ENCODE data around the gene USH2A. TPM values are rescaled to one million over a fixed set of nuclear protein-coding genes. Genes with fewer than 3 reads are reported as not detected.
"Not testable (repeated sequence)": the region's sequence is repeated elsewhere in the genome, so short reads cannot be mapped to it uniquely, and the experiment has no call there.

USH2A gene
- total RNA-seq, 1 donor from 2014 or later, result under 0.01 TPM

DNA sequence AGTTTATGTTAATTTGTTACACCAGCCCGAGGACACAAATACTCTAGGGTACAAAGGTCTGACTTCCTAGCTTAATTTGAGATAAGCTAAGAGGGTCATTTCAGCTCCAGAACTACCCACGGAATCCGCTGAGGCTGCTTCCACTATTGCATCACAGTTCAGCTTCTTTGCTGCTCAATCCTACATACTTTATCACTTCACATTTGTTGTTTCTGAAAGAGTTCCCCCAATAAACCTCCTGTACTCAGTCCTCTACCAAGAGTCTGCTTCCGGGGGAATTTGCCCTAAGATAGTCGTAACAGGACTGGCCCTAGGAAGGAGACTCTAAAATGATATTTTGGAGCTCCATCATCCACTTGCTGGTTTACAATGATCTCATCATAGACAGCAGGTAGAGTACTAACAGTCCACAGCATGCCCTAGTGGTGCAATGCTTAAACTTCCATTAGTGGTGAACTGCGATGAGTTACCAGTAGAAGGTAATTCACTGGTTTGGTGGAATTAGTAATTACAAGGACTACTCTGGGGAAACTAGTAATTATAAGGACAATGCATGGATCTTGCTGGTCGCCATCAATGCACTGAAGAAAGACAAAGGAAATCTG, 229.3 kb downstream of the USH2A start:
- no peak for DNase-seq

DNA sequence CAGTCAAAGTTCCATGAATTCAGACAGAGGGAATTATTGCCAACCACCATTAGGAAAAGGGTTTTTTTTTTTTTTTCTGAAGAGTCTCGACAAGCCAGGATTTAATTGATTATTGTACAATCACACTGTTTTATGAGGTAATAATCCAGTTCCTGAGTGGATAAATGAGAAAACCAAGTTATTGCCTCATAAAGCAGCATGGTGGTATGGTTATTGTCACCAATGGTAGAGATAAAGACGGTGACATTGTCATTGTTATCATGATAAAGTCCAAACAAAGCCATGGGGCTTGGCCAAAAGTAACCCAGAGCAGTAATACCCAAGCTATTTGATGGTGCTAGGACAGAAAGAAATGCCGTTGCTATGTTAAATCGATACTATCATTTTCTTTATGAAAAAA, 232.8 kb downstream of the USH2A start:
- no peak for DNase-seq

DNA sequence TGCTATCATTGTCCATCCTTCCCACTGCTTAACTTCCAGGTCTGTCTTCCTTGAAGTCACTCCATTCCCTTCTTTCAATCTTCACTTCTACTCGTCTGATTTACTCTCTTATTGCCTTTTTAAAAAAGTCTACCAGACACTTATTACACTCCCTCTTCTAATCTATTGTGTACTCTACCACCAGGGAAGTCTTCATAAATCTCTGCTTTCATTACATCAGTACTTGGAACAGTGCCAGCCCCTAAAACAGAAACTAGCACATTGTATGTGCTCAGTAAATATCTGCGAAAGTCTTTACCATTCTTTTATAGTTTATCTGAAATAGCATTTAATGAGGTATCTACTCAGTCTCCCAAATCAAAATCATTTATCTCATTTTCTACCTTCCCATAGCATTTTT, 236.4 kb downstream of the USH2A start:
- DNase-seq, result no peak

DNA sequence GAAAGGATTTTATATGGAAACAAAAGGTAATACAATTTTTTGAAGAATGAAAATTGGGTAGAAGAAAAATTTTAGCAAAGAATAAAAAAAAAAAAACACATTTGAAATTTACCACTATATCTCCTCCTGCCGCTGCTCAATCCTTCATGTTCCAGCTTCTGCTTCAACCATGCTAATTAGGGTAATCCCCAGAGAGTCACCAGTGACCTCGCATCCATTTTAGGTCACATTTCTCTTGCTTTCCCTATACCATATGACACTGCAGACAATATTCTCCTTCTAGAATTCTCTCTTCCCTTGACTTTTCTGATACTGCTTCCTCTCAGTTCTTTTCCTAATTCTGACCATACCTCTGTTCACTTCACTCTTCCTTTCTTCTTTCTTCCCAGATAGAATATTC, 237.1 kb downstream of the USH2A start:
- no peak for DNase-seq

DNA sequence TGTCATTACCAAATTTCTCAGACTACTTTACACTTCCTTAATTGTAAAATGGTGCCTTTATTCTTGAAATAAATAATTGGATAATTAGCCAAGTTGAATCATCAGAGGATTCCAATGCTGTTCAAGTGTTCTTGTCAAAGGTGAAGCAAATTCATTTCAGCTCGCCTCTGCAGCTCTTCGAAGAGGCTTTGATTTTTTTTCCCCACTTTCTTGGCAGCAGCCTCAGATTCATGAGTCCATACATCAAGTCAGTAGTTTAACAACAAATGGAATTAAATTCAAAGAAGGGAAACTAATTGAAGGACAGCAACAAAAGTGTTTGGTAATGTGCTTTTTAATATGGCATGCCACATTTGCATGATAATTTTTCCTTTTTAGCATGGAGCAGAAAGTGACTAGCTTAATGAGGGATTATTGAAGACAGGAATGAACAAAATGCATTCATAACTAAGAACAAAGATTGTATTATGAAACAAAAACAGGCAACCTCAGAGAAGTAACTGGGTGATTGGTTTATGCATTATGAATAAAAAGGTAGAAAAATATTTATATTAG, 239.0 kb downstream of the USH2A start:
- no peak for DNase-seq

DNA sequence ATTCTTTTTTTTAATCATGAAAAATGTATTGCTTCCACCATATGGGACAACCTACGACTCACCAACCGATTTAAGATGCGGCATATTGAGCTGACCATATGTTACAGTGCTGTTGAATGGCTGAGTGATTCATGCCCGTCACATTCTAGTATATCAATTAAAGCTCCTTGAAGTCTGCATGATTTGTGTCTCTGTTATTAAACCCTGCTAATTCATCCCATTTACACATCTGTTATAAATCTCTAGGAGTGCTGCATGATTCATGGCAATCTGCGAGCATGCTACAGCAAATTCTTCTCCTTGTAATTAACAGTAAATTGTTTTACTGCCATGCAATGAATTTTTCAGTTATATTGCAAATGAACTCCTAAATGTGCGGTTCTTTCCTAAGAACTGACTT, 239.8 kb downstream of the USH2A start:
- peak; percentile 79 for DNase-seq

DNA sequence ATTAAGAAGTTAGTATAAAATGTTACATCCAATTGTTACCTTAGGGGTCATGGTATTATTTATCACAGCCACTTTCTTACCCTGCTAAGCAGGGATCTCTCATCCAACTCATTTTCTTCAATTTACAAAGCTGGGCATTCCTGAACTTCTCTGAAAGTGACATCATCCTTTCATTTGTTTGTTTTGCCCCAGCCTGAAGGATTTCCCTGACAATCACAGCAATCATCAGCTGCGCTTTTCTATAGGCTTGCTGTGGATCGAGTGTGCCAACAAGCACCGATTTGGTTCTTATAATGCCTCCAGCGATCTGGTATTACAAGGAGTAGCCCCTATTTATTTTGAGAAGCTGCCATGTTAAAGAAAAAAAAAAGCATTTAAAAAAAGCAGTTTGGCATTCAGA, 240.2 kb downstream of the USH2A start:
- DNase-seq, result no peak

DNA sequence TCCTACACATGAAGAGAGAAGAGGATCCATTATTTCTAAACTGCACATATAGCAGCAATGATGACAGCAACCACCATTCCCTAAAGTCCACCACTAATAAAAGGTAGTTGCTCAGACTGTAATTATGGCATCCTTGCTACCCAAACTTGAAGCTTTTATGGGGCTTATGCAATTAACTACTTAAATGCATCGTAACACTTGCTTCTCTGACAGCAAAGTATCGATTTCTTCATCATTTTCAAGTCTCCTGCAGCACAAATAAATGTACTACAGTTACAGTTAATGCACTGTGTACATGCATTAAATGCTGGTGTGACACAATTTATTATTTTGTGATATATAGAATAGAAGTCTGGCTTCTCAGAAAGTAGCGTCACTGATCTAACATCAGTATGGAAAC, 241.7 kb downstream of the USH2A start:
- DNase-seq, result no peak

DNA sequence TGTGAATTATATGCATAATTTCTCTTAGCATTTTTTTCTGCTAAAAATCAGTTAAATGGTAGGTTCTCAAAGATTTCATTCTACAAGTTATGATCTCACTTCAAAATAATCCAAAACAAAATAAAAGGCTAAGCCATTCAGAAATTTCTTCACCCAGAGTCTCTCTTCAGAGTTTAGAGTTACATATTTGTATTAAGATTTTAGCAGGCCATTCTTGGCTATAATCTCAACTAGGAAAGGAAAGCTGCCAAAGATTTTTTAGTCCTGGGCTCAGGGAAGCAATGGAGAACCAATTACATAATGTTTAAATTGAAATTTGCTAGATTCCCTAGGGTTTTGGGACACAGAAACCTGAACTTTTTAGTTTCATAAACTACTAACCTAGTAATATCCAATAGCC, 245.0 kb downstream of the USH2A start:
- DNase-seq, result no peak

DNA sequence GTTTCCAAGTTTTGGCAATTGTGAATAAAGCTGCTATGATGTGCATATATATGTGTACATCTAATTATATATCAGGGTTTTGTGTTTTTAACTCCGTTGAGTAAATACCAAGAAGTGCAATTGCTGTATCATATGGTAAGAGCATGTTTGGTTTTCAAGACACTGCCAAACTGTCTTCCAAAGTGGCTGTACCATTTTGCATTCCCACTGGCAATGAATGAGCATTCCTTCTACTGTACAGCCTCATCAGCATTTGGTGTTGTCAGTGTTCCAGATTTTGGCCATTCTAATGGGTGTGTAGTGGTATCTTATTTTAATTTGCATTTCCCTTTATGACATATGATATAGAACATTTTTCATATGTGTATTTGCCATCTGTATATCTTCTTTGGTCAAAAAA, 246.3 kb downstream of the USH2A start:
- DNase-seq, result no peak

DNA sequence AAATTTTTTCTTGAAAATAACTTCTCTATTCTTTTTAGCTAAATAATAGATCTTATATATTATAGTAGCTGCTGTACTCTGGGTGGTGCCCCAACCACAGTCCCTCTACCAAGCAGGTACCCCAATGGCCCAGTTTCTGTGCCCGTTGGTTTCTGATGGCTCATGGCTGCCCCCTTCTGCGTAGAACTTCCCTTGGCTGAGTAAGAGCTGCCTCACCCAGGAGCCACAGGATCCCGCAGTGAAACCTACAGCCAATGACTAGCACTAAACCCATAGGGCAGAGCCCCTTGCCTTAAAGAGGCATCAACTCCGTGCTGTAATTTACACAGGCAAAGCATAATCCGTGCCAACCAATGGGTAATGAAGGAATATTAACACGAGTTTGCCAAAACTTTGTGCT, 247.5 kb downstream of the USH2A start:
- DNase-seq, result no peak

DNA sequence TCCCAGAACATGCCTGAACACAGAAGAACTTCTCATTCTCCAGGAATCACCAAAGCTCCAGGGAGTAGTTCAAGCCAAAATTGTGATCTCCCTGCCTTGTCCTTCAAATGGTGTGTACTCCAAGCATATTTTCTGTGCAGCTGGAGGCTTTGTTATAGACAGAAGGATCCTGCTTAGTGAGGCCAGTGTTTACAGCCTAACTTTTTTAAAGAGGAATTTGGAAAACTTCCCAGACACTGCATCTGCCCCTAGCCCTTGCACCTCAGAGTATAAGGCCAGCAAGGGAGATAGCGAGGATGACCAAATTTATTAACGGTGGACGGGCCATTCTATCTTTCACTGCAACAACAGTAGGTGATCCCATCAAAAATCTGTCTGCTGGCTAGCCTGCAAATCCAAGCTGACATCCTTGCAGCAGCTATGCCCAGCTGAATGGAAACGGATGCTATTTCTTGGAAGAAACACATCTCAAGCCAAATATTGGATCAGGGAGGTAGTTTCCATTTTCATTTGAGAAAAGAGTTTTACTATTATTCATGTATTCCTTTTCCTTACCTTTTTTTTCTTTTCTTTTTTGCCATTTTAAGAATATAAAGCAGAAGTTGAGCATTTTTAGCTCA, 249.8 kb downstream of the USH2A start:
- no peak for DNase-seq

DNA sequence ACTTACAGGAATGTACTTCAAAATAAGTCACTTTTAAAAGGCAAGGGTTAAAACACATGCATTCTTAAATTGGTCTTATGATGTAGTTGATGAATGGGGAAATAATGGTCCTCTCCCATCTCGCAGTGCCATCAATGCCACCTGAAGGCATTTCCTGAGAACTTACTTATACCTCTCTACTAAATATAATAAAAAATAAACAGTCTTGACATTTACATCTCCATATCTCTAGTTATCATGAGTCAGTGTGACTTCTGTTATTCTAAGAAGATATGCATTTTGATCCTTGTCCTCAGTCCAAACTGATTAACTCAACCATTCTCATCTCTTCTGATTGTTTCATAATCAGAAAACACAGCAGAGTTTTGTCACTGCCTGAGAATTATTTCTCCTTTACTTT, 253.9 kb downstream of the USH2A start:
- no peak for DNase-seq

DNA sequence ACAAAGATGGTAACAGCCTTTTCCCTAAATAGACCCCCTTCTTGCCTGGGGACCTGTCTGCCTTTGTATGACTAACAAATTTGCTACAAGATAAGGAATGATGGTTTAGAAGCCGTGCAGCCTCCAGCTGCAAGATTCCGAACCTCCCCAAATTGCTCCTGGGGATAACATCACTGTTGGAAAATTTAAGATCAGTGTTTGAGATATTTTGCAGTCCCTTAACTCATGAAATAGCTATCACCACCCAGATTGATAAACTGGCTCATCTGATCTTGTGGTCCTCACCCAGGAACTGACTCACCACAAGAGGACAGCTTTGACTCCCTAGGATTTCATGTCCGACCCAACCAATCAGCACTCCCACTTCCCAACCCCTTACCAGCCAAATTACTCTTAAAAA, 254.7 kb downstream of the USH2A start:
- DNase-seq, result peak; percentile 6

DNA sequence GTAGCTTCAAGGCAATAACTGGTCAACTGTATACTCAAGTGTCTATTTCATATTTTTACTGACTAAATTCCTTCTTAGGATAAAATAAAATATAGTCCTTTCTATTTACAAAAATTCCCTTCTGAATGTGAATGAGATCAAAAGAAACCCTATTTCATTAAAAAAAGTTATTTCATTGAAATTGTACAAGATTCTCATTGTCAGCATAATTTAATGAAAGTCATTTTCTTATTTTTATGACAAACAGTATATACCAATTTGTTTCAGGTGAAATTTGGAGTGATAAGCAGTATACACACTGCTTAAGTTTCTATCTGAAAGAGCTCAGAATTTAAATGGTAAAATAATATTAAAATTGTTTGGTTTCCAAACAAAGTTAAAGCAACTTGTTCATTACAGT, 269.2 kb downstream of the USH2A start:
- DNase-seq, result no peak

DNA sequence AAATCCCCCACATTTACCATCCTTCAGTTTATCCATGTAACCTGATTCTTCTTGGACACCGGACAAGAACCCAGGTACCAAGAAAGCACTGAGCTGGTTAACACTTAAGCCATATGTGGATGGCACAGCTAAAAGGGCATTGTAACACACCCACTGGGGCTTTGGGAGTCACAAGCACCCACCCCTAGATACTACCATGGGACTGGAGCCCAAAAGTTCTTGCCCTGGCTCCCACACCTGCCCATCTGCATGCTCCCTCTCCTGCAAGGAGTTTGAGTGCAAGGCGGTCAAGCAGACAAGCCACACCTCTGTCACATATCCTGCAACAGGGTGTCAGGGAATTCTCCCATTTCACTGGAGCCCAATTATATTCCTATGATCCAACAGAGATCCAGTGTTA, 270.1 kb downstream of the USH2A start:
- DNase-seq, result no peak

DNA sequence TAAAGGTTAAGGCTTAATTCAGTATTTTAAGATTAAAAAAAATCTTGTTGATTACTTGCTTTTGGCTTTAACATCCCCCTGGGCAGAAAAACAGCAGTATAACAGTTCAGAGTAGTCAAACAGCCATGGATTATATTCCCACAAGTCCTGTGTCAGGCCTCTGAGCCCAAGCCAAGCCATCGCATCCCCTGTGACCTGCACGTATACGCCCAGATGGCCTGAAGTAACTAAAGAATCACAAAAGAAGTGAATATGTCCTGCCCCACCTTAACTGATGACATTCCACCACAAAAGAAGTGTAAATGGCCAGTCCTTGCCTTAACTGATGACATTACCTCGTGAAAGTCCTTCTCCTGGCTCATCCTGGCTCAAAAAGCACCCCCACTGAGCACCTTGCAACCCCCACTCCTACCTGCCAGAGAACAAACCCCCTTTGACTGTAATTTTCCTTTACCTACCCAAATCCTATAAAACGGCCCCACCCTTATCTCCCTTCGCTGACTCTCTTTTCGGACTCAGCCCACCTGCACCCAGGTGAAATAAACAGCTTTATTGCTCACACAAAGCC, 277.7 kb downstream of the USH2A start:
- DNase-seq, result not testable (repeated sequence)

DNA sequence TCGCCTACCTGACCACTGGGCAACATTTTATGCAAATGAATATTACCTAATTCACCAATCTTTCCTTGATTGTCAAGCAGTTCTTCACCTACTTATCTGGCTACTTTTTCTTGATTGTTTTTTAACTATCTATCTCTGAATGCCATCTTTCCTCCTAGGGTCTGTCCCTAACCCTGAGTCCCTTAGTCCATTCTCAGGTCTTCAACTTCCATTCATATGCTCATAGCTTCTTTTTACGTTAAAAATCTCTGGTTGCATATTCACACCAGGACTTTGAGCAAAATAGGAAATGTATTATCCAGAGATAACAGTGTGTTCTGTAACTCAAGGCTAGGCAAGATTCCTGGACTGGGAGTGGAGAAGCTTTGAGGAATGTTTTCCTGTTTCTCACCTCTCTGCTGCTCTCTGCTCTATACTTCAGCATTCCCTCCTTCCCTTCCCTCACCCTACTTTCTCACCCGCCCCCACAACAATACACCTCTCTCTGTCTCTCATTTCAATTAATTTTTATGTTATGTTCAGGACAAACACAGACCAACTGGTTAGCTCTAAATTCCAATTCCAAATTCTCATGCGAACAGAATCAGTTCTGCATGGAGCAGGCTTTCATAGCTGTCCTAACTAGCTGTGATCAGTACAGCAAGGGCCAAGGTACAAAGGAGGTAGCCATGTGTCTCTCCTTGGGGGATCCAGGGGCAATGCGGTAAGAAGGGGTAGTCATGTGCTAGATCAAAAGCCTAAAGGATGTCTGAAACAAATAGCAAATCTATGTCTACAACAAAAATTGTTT, 278.4 kb downstream of the USH2A start:
- DNase-seq, result no peak

DNA sequence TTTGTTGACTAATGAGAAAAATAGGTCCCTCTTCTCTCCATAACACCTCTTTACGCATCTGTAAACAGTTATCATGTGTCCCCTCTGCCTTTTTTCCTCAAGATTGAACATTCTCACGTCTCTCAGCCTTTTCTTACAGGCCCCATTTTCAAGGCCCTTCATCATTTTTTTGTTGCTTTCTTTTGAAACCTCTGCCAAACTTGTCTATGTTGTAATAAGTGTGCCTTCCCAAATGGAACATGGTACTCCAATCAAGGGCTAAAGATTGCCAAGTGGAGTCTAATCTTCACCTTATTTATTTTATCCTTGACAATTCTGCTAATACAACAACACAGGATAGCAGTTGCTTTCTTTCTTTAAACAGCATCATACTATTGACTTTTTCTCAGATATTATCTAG, 280.3 kb downstream of the USH2A start:
- DNase-seq, result no peak

DNA sequence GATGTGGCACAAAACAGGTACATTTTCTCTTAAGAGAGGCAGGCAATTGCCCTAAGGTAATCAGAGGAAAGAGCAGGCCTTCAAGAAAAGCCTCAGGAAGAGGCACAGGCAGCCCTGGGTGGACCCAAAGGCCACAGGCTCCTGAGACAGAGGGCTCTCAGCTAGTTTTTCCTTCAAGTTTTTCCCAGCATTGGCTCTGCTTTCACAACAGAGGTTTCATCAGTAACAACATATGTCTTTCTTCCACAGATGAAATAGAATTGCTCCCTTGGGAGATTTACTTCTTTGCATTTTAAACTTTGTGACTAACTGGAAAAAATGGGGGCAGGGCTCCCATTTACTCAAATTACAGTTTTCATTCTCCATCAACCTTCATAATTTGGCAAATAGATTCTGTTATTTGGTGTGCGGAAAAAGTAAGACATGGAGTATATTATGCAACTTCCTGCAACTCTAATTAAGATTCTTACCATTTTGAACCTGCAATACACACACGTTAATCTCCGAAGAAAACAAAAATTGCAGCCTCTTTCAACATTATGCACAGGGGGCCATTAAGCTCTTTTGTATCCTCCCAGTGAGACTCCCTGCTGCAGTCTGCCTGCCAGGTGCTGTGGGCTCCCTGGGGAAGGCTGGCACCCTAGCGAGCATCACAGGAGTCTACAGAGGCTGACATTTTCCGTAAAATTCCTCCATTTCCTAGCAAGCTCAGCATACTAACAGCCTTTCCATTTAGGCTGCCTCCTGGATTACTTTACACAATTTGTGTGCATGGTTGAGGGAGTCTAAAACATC, 282.3 kb downstream of the USH2A start:
- no peak for DNase-seq

DNA sequence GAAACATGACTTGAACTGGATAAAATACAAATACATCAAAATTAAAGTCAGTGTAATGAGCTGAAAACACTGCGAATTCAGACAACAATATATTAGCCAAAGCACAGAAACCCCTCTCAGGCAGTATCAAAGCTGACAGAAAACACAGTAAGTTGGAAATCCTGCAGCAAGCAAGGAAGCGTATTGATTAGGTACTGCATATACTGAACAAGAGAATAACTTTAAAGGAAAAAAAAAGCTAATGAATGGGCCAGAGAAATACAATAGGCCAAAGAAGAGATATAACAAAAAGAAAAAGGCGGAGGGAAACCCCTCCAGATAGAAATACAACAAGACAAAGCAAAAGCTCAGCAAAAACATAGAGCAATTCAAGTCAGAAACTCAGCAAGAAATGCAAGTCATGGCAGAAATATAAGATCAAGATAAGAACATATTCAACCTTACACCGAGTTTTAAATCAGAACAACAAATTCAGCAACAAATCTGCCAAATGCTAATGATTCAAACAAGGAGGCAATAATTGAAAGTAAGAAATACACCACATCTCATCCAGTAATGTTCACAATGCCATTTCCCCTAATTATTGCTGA, 299.0 kb downstream of the USH2A start:
- no peak for DNase-seq
